ENCODE results near the gene ZNHIT2.
"Not testable (repeated sequence)": the region's sequence is repeated elsewhere in the genome, so short reads cannot be mapped to it uniquely, and the experiment has no call there.

Gene ZNHIT2

GRCh38 chr11:65133724-65134123 is 16.2 kb upstream of the ZNHIT2 start:
- DNase-seq, result no peak

GRCh38 chr11:65132988-65133700 is 15.6 kb upstream of the ZNHIT2 start:
- peak; percentile 61 for DNase-seq

GRCh38 chr11:65132238-65132987 is 14.9 kb upstream of the ZNHIT2 start:
- no peak for DNase-seq

GRCh38 chr11:65131895-65132237 is 14.4 kb upstream of the ZNHIT2 start:
- no peak for DNase-seq

GRCh38 chr11:65131417-65131776 is 13.9 kb upstream of the ZNHIT2 start:
- no peak for DNase-seq

- no peak for DNase-seq
These were observed 13.3 kb upstream of the ZNHIT2 start for GRCh38 chr11:65130631-65131416.

- no peak for DNase-seq
These were observed 12.3 kb upstream of the ZNHIT2 start for GRCh38 chr11:65129649-65130441.

- DNase-seq, result no peak
These were observed 11.0 kb upstream of the ZNHIT2 start for GRCh38 chr11:65128182-65129145.

GRCh38 chr11:65127473-65128181 is 10.1 kb upstream of the ZNHIT2 start:
- DNase-seq, result no peak

GRCh38 chr11:65126624-65127274 is 9.2 kb upstream of the ZNHIT2 start:
- no peak for DNase-seq

- no peak for DNase-seq
These were observed 7.9 kb upstream of the ZNHIT2 start for GRCh38 chr11:65125197-65126056.

GRCh38 chr11:65124480-65125196 is 7.1 kb upstream of the ZNHIT2 start:
- no peak for DNase-seq

- DNase-seq, result peak; percentile 99
These were observed 4.6 kb upstream of the ZNHIT2 start, which contains the start of the genes FAU and MRPL49 for GRCh38 chr11:65121865-65122696. FAU (minus strand) TSS chr11:65122134; CDS start chr11:65121813, 321 bp downstream. MRPL49 (plus strand) TSS chr11:65122321; CDS start chr11:65122347, 26 bp downstream.

- DNase-seq, result peak; percentile 50
These were observed 4.0 kb upstream of the ZNHIT2 start for GRCh38 chr11:65121447-65121864.

GRCh38 chr11:65120831-65121230 is 3.3 kb upstream of the ZNHIT2 start:
- DNase-seq, result no peak

- DNase-seq, result no peak
These were observed 2.1 kb upstream of the ZNHIT2 start for GRCh38 chr11:65119670-65119995.

- not testable (repeated sequence) for DNase-seq
These were observed 1.6 kb upstream of the ZNHIT2 start for GRCh38 chr11:65118891-65119669.

All from CD4-positive, alpha-beta T cell treated with Interleukin-10 for 1 hour (primary cell).